ENCODE data around the gene IRF4. TPM values are rescaled to one million over a fixed set of nuclear protein-coding genes. Genes with fewer than 3 reads are reported as not detected.

Gene IRF4
- total RNA-seq, 4 donors from 2014 or later = 0.26 to 0.56 (median 0.31) TPM; not detected in 1

- Histone ChIP-seq H3K4me3 (no peak overlapping the region), H3K9me3 (no peaks in the 10 kb centered on the region), H3K36me3 (no peaks in the 10 kb centered on the region), H3K4me1 (no peaks in the 10 kb centered on the region), H3K27me3 (peaks cover 26 to 50% (median 38%) of the 10 kb centered on the region in 3 donors), H3K27ac (no peak overlapping the region)
- TF ChIP-seq POLR2A (IDR thresholded peaks at IDR 0.05) (no peak), CTCF (IDR thresholded peaks at IDR 0.05 in 4 of 5, conservative IDR thresholded peaks at IDR 0.05 in 1 of 5) (no peak)
- ATAC-seq = no peak
- no peak for DNase-seq
- in situ Hi-C loops (cut with MboI; ENCODE audit: low sequenced_read_pairs in 4 of 4) (no loop called here), intact Hi-C loops (cut with DNase I; ENCODE audit: low total_unique reads) (no loop called here)
Measured at GRCh38 chr6:384898-385297, 6.7 kb upstream of the IRF4 start.

GRCh38 chr6:385614-386013 lies 5.9 kb upstream of the IRF4 start:
- H3K4me3 ChIP-seq = no peak overlapping the region
- TF ChIP-seq CTCF (IDR thresholded peaks at IDR 0.05 in 4 of 5, conservative IDR thresholded peaks at IDR 0.05 in 1 of 5) (no peak), POLR2A (IDR thresholded peaks at IDR 0.05) (no peak)
- in situ Hi-C loops (cut with MboI; ENCODE audit: low sequenced_read_pairs in 4 of 4) = no loop called here
- H3K9me3 ChIP-seq = no peaks in the 10 kb centered on the region
- H3K36me3 ChIP-seq = no peaks in the 10 kb centered on the region
- intact Hi-C loops (cut with DNase I; ENCODE audit: low total_unique reads) = no loop called here
- DNase-seq (no peak), ATAC-seq (no peak)
- peaks cover 34 to 52% (median 40%) of the 10 kb centered on the region in 3 donors for H3K27me3 ChIP-seq
- no peak overlapping the region for H3K27ac ChIP-seq
- H3K4me1 ChIP-seq = no peaks in the 10 kb centered on the region

- intact Hi-C loops (cut with DNase I; ENCODE audit: low total_unique reads) = no loop called here
- ATAC-seq = no peak
Measured at GRCh38 chr6:386688-387266, 4.8 kb upstream of the IRF4 start.

GRCh38 chr6:387293-387741 lies 4.2 kb upstream of the IRF4 start:
- ATAC-seq = no peak
- no peak for DNase-seq
- intact Hi-C loops (cut with DNase I; ENCODE audit: low total_unique reads) (no loop called here), in situ Hi-C loops (cut with MboI; ENCODE audit: low sequenced_read_pairs in 4 of 4) (no loop called here)
- Histone ChIP-seq H3K9me3 (no peaks in the 10 kb centered on the region), H3K36me3 (no peaks in the 10 kb centered on the region), H3K27me3 (peaks cover 50 to 61% (median 56%) of the 10 kb centered on the region in 3 donors), H3K4me3 (no peak overlapping the region), H3K27ac (no peak overlapping the region), H3K4me1 (peaks cover 2 to 12% of the 10 kb centered on the region in 2 donors)
- TF ChIP-seq CTCF (IDR thresholded peaks at IDR 0.05 in 4 of 5, conservative IDR thresholded peaks at IDR 0.05 in 1 of 5) (no peak), POLR2A (IDR thresholded peaks at IDR 0.05) (no peak)

More at GRCh38 chr6:386688-387266, 4.8 kb upstream of the IRF4 start:
- Histone ChIP-seq H3K4me3 (no peak overlapping the region), H3K4me1 (peaks cover 0 to 6% of the 10 kb centered on the region in 2 donors), H3K27ac (no peak overlapping the region), H3K27me3 (peaks cover 44 to 56% (median 51%) of the 10 kb centered on the region in 3 donors), H3K36me3 (no peaks in the 10 kb centered on the region), H3K9me3 (no peaks in the 10 kb centered on the region)
- in situ Hi-C loops (cut with MboI; ENCODE audit: low sequenced_read_pairs in 4 of 4) = no loop called here
- DNase-seq = no peak
- TF ChIP-seq POLR2A (IDR thresholded peaks at IDR 0.05) = no peak
- TF ChIP-seq CTCF (IDR thresholded peaks at IDR 0.05 in 4 of 5, conservative IDR thresholded peaks at IDR 0.05 in 1 of 5) = no peak

All from gastrocnemius medialis (tissue), 4 donors.